Measurements from ENCODE around the gene GLIS1.

Gene GLIS1

DNA sequence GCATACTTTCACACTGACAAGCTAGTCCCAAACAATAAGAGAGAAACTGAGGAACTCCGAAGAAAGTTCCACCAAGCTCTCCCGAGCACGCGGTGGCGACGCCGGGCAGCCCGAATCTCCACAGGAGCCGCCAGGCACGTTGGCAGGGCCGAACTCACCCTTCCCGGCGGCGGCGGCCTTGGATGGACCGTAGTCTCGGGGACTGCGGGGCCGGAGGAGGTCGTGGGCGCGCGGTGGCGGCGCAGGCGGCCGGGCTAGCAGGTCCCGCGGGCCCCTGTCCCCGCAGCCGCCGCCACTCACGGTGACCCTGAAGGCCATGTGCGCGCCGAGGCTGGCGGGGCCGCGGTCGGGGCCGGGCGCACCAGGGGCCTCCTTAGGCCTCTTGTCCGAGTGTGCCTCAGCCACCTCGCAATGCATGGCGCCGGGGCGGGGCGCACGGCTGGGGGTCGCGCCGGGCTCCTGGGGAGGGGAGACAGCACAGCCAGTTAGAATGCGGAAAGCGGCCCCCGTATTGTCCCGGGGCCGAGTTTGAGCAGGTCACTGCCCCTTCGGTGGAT, 1.2 kb downstream of the GLIS1 start:
- H3K36me3 ChIP-seq (ENCODE audit: control insufficient read depth in 5 of 5, insufficient read depth in 5 of 5, low read length in 5 of 5), result no peaks in the 10 kb centered on the region
- peak overlapping the region in 1 of 5 donors; percentile 64 for H3K9ac ChIP-seq (ENCODE audit: low read length in 5 of 5)
- peaks cover 0 to under 1% (median 0%) of the 10 kb centered on the region in 5 donors for H3K9me3 ChIP-seq (ENCODE audit: control insufficient read depth in 5 of 5, low read length in 5 of 5)
- H3K4me3 ChIP-seq (ENCODE audit: low read depth in 1 of 5, low read length in 5 of 5), result peak overlapping the region; percentile 57 to 87 (median 74)
- peaks cover 2 to 24% (median 24%) of the 10 kb centered on the region in 5 donors for H3K4me1 ChIP-seq (ENCODE audit: control insufficient read depth in 5 of 5, insufficient read depth in 5 of 5, low read length in 5 of 5)
- peaks cover 0 to 16% (median 2%) of the 10 kb centered on the region in 5 donors for H3K27me3 ChIP-seq (ENCODE audit: control insufficient read depth in 5 of 5, insufficient read depth in 4 of 5, low read length in 5 of 5)
- H3K27ac ChIP-seq (ENCODE audit: low read depth, low read length), result no peak overlapping the region

DNA sequence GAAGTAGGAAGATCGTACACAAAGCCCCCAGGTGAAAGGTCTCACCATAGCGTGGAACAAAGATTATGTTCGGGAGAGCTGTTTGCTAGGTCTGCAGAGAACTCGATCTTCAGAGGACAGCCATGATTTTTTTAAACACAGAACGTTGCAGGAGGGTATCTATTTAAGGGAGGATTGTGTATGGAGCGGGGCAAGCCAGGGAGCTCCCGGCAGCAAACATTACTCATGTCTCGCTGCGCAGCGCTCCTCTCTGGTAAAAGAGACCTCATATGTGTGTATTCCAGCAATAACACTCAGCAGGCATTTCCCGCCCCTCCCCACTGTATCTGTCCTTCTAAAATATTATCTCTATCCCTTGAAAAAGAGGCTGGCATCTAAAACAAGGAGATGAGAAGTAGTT, 2.7 kb downstream of the GLIS1 start:
- H3K27me3 ChIP-seq (ENCODE audit: control insufficient read depth in 5 of 5, insufficient read depth in 4 of 5, low read length in 5 of 5), result peaks cover 0 to 14% (median 2%) of the 10 kb centered on the region in 5 donors
- no peak overlapping the region for H3K4me3 ChIP-seq (ENCODE audit: low read depth in 1 of 5, low read length in 5 of 5)
- peaks cover 2 to 24% (median 24%) of the 10 kb centered on the region in 5 donors for H3K4me1 ChIP-seq (ENCODE audit: control insufficient read depth in 5 of 5, insufficient read depth in 5 of 5, low read length in 5 of 5)
- H3K27ac ChIP-seq (ENCODE audit: low read depth, low read length), result no peak overlapping the region
- no peaks in the 10 kb centered on the region for H3K36me3 ChIP-seq (ENCODE audit: control insufficient read depth in 5 of 5, insufficient read depth in 5 of 5, low read length in 5 of 5)
- no peaks in the 10 kb centered on the region for H3K9me3 ChIP-seq (ENCODE audit: control insufficient read depth in 5 of 5, low read length in 5 of 5)
- no peak overlapping the region for H3K9ac ChIP-seq (ENCODE audit: low read length in 5 of 5)

GRCh38 chr1:53735681-53736080, 3.3 kb downstream of the GLIS1 start:
- H3K9ac ChIP-seq (ENCODE audit: low read length in 5 of 5), result no peak overlapping the region
- no peaks in the 10 kb centered on the region for H3K9me3 ChIP-seq (ENCODE audit: control insufficient read depth in 5 of 5, low read length in 5 of 5)
- H3K36me3 ChIP-seq (ENCODE audit: control insufficient read depth in 5 of 5, insufficient read depth in 5 of 5, low read length in 5 of 5), result no peaks in the 10 kb centered on the region
- H3K4me1 ChIP-seq (ENCODE audit: control insufficient read depth in 5 of 5, insufficient read depth in 5 of 5, low read length in 5 of 5), result peaks cover 2 to 24% (median 24%) of the 10 kb centered on the region in 5 donors
- no peak overlapping the region for H3K4me3 ChIP-seq (ENCODE audit: low read depth in 1 of 5, low read length in 5 of 5)
- H3K27ac ChIP-seq (ENCODE audit: low read depth, low read length), result no peak overlapping the region
- peaks cover 0 to 14% (median 2%) of the 10 kb centered on the region in 5 donors for H3K27me3 ChIP-seq (ENCODE audit: control insufficient read depth in 5 of 5, insufficient read depth in 4 of 5, low read length in 5 of 5)

DNA sequence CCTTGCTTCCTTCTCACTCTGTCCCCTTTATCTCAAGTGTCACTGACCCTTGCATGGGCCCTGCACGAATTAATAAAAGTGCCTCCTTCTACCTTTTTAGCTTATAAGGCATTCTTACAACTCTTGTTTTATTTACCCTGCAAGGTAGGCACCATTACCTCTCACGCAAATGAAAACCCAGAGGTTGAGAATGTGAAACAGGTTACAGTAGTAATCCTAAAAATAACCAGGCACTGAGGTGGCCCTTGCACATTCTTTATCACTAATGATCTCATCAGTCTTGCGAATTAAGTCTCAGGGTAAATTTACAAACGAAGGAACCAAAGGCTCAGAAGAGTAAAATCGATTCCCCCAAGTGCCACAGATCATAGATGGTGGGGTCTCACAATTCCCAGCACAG, 3.7 kb downstream of the GLIS1 start:
- Histone ChIP-seq H3K27me3 (ENCODE audit: control insufficient read depth in 5 of 5, insufficient read depth in 4 of 5, low read length in 5 of 5) (peaks cover 0 to 14% (median 0%) of the 10 kb centered on the region in 5 donors), H3K9me3 (ENCODE audit: control insufficient read depth in 5 of 5, low read length in 5 of 5) (no peaks in the 10 kb centered on the region), H3K27ac (ENCODE audit: low read depth, low read length) (no peak overlapping the region), H3K4me3 (ENCODE audit: low read depth in 1 of 5, low read length in 5 of 5) (no peak overlapping the region), H3K4me1 (ENCODE audit: control insufficient read depth in 5 of 5, insufficient read depth in 5 of 5, low read length in 5 of 5) (peaks cover 2 to 24% (median 24%) of the 10 kb centered on the region in 5 donors), H3K9ac (ENCODE audit: low read length in 5 of 5) (no peak overlapping the region), H3K36me3 (ENCODE audit: control insufficient read depth in 5 of 5, insufficient read depth in 5 of 5, low read length in 5 of 5) (no peaks in the 10 kb centered on the region)

- Histone ChIP-seq H3K4me3 (ENCODE audit: low read depth in 1 of 5, low read length in 5 of 5) (no peak overlapping the region), H3K9ac (ENCODE audit: low read length in 5 of 5) (no peak overlapping the region), H3K4me1 (ENCODE audit: control insufficient read depth in 5 of 5, insufficient read depth in 5 of 5, low read length in 5 of 5) (peaks cover 2 to 21% (median 19%) of the 10 kb centered on the region in 5 donors), H3K27ac (ENCODE audit: low read depth, low read length) (no peak overlapping the region), H3K27me3 (ENCODE audit: control insufficient read depth in 5 of 5, insufficient read depth in 4 of 5, low read length in 5 of 5) (peaks cover 0 to 10% (median 0%) of the 10 kb centered on the region in 5 donors), H3K36me3 (ENCODE audit: control insufficient read depth in 5 of 5, insufficient read depth in 5 of 5, low read length in 5 of 5) (no peaks in the 10 kb centered on the region), H3K9me3 (ENCODE audit: control insufficient read depth in 5 of 5, low read length in 5 of 5) (no peaks in the 10 kb centered on the region)
These were observed 4.2 kb downstream of the GLIS1 start for GRCh38 chr1:53734650-53735211.

DNA sequence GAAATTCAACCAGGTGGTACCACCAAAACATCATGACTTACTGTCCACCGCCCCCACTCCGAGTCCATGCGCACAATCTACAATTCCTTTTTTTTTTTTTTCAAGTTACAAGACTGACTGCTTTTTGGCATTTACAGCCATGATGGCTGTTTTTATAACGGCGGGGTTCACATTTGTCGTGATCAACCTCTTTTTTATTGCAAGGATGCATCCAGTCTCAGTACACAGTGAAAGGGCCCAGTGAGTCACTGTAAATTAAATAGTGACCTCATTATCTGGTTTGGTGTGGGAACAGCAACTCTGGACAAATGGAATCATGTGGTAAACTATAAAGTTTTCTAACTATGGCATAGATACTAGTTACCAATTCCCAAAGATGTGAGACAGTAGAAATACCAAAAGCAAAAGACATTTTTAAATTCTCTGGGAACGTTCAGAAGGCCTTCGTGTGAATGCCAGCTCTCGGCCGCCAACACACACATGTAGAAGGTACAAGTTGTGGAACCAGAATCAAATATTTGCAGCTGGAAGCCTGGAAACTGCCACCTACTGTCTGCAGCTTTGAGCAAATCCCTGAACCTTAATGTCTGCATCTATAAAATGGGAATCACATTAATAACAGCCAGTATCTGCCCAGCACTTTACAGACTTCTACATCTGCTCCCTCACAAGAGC, 4.9 kb downstream of the GLIS1 start:
- Histone ChIP-seq H3K36me3 (ENCODE audit: control insufficient read depth in 5 of 5, insufficient read depth in 5 of 5, low read length in 5 of 5) (no peaks in the 10 kb centered on the region), H3K9me3 (ENCODE audit: control insufficient read depth in 5 of 5, low read length in 5 of 5) (no peaks in the 10 kb centered on the region), H3K27me3 (ENCODE audit: control insufficient read depth in 5 of 5, insufficient read depth in 4 of 5, low read length in 5 of 5) (peaks cover 0 to 9% (median 0%) of the 10 kb centered on the region in 5 donors), H3K9ac (ENCODE audit: low read length in 5 of 5) (no peak overlapping the region), H3K27ac (ENCODE audit: low read depth, low read length) (no peak overlapping the region), H3K4me3 (ENCODE audit: low read depth in 1 of 5, low read length in 5 of 5) (no peak overlapping the region), H3K4me1 (ENCODE audit: control insufficient read depth in 5 of 5, insufficient read depth in 5 of 5, low read length in 5 of 5) (peaks cover 2 to 16% (median 15%) of the 10 kb centered on the region in 5 donors)

DNA sequence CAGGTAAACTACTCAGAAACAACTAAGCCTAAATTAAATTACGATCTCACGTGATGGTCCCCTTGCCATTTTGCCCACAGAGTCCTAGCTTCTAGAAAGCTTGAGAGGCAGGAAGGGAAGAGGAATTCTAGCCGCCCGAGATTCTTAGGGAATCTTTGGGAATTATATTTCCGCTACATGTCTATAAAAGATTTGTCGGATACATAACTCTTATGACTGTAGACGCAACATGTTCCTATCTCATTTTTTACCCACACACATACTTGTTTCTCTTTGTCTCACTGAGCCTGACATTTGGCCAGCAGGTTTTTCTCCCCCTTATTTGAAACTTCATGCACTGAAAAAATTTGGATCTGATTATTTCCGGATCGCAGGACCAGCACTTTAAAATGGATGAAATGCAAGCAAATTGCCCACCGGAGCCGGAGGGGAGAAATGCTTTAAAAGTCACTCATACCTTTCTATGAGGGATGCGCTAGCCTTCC, 5.5 kb downstream of the GLIS1 start:
- H3K4me3 ChIP-seq (ENCODE audit: low read depth in 1 of 5, low read length in 5 of 5), result no peak overlapping the region
- H3K27me3 ChIP-seq (ENCODE audit: control insufficient read depth in 5 of 5, insufficient read depth in 4 of 5, low read length in 5 of 5), result peaks cover 0 to 6% (median 0%) of the 10 kb centered on the region in 5 donors
- H3K27ac ChIP-seq (ENCODE audit: low read depth, low read length), result no peak overlapping the region

GRCh38 chr1:53732912-53733317, 6.0 kb downstream of the GLIS1 start:
- H3K27ac ChIP-seq (ENCODE audit: low read depth, low read length), result no peak overlapping the region
- H3K4me3 ChIP-seq (ENCODE audit: low read depth in 1 of 5, low read length in 5 of 5), result no peak overlapping the region
- no peaks in the 10 kb centered on the region for H3K9me3 ChIP-seq (ENCODE audit: control insufficient read depth in 5 of 5, low read length in 5 of 5)
- no peaks in the 10 kb centered on the region for H3K27me3 ChIP-seq (ENCODE audit: control insufficient read depth in 5 of 5, insufficient read depth in 4 of 5, low read length in 5 of 5)
- H3K9ac ChIP-seq (ENCODE audit: low read length in 5 of 5), result no peak overlapping the region
- H3K4me1 ChIP-seq (ENCODE audit: control insufficient read depth in 5 of 5, insufficient read depth in 5 of 5, low read length in 5 of 5), result peaks cover 1 to 7% (median 5%) of the 10 kb centered on the region in 5 donors
- no peaks in the 10 kb centered on the region for H3K36me3 ChIP-seq (ENCODE audit: control insufficient read depth in 5 of 5, insufficient read depth in 5 of 5, low read length in 5 of 5)

More for the DNA sequence above, 5.5 kb downstream of the GLIS1 start:
- no peak overlapping the region for H3K9ac ChIP-seq (ENCODE audit: low read length in 5 of 5)
- H3K36me3 ChIP-seq (ENCODE audit: control insufficient read depth in 5 of 5, insufficient read depth in 5 of 5, low read length in 5 of 5), result no peaks in the 10 kb centered on the region
- no peaks in the 10 kb centered on the region for H3K9me3 ChIP-seq (ENCODE audit: control insufficient read depth in 5 of 5, low read length in 5 of 5)
- H3K4me1 ChIP-seq (ENCODE audit: control insufficient read depth in 5 of 5, insufficient read depth in 5 of 5, low read length in 5 of 5), result peaks cover 2 to 12% (median 11%) of the 10 kb centered on the region in 5 donors

DNA sequence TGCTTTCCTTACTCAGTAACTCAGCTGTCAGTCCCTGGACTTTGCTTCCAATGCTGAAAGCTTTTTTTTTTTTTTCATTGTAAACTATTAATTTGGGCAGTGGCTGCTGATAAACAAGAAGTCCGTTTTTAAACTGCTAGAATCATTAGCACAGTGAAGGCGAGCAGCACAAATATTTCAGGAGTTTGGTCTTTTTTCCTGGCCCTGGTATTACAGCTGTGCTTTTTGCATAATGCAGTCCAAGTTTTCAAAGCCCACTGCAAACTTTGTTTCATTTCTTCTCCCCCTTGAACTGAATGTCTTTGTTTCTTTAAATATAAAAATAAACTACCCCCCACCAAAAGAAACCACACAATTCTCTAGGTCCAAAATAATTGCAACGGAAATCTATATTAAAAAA, 6.6 kb downstream of the GLIS1 start:
- H3K27ac ChIP-seq (ENCODE audit: low read depth, low read length), result no peak overlapping the region
- H3K27me3 ChIP-seq (ENCODE audit: control insufficient read depth in 5 of 5, insufficient read depth in 4 of 5, low read length in 5 of 5), result no peaks in the 10 kb centered on the region
- H3K9me3 ChIP-seq (ENCODE audit: control insufficient read depth in 5 of 5, low read length in 5 of 5), result no peaks in the 10 kb centered on the region
- peaks cover 0 to 4% (median 1%) of the 10 kb centered on the region in 5 donors for H3K4me1 ChIP-seq (ENCODE audit: control insufficient read depth in 5 of 5, insufficient read depth in 5 of 5, low read length in 5 of 5)
- H3K4me3 ChIP-seq (ENCODE audit: low read depth in 1 of 5, low read length in 5 of 5), result no peak overlapping the region
- no peak overlapping the region for H3K9ac ChIP-seq (ENCODE audit: low read length in 5 of 5)
- no peaks in the 10 kb centered on the region for H3K36me3 ChIP-seq (ENCODE audit: control insufficient read depth in 5 of 5, insufficient read depth in 5 of 5, low read length in 5 of 5)

GRCh38 chr1:53731779-53732305, 7.1 kb downstream of the GLIS1 start:
- no peaks in the 10 kb centered on the region for H3K27me3 ChIP-seq (ENCODE audit: control insufficient read depth in 5 of 5, insufficient read depth in 4 of 5, low read length in 5 of 5)
- no peak overlapping the region for H3K27ac ChIP-seq (ENCODE audit: low read depth, low read length)
- H3K4me1 ChIP-seq (ENCODE audit: control insufficient read depth in 5 of 5, insufficient read depth in 5 of 5, low read length in 5 of 5), result peaks cover 0 to 2% (median 0%) of the 10 kb centered on the region in 5 donors
- H3K36me3 ChIP-seq (ENCODE audit: control insufficient read depth in 5 of 5, insufficient read depth in 5 of 5, low read length in 5 of 5), result no peaks in the 10 kb centered on the region
- H3K4me3 ChIP-seq (ENCODE audit: low read depth in 1 of 5, low read length in 5 of 5), result no peak overlapping the region
- H3K9ac ChIP-seq (ENCODE audit: low read length in 5 of 5), result no peak overlapping the region
- H3K9me3 ChIP-seq (ENCODE audit: control insufficient read depth in 5 of 5, low read length in 5 of 5), result no peaks in the 10 kb centered on the region

Data from subcutaneous abdominal adipose tissue (tissue), 5 donors.